ENCODE data around the gene POLR3B. TPM values are rescaled to one million over a fixed set of nuclear protein-coding genes. Genes with fewer than 3 reads are reported as not detected.

Gene POLR3B
- total RNA-seq, 2 experiments from 2014 or later, result 2.5 to 2.6 TPM

GRCh38 chr12:106427917-106428316, 70.4 kb downstream of the POLR3B start:
- TF ChIP-seq CTCF (IDR thresholded peaks at IDR 0.05), result no peak
- Histone ChIP-seq H3K9me3 (ENCODE audit: control insufficient read depth in 1 of 2, insufficient read depth in 1 of 2, low read length in 2 of 2) (no peaks in the 10 kb centered on the region), H3K4me3 (ENCODE audit: low read length) (no peak overlapping the region), H3K36me3 (ENCODE audit: insufficient read depth, low read length) (peaks cover 4% of the 10 kb centered on the region), H3K27ac (ENCODE audit: low read depth in 1 of 2, low read length in 2 of 2) (no peak overlapping the region), H3K27me3 (ENCODE audit: control insufficient read depth in 1 of 2, insufficient read depth in 2 of 2, low read length in 2 of 2) (no peaks in the 10 kb centered on the region), H3K4me1 (ENCODE audit: insufficient read depth, low read length) (no peaks in the 10 kb centered on the region)
- ChIA-PET CTCF (no interaction called here), POLR2A (no interaction called here)
- H3K36me3 Mint-ChIP-seq (ENCODE audit: low read depth), result peaks cover 60% of the 10 kb centered on the region
- no peaks in the 10 kb centered on the region for H3K27me3 Mint-ChIP-seq
- intact Hi-C loops (cut with DNase I, micrococcal nuclease), result no loop called here
- H3K27ac Mint-ChIP-seq, result no peak overlapping the region
- DNase-seq, result no peak
- no peak for ATAC-seq (ENCODE audit: poor library complexity)
- no peak overlapping the region for H3K4me3 Mint-ChIP-seq
- H3K4me1 Mint-ChIP-seq (ENCODE audit: low read depth), result no peaks in the 10 kb centered on the region
- no peaks in the 10 kb centered on the region for H3K9me3 Mint-ChIP-seq

GRCh38 chr12:106428384-106428783, 70.8 kb downstream of the POLR3B start:
- DNase-seq (no peak), ATAC-seq (ENCODE audit: poor library complexity) (no peak)
- no peaks in the 10 kb centered on the region for H3K27me3 ChIP-seq (ENCODE audit: control insufficient read depth in 1 of 2, insufficient read depth in 2 of 2, low read length in 2 of 2)
- no peak for TF ChIP-seq CTCF (IDR thresholded peaks at IDR 0.05)
- H3K36me3 ChIP-seq (ENCODE audit: insufficient read depth, low read length), result peaks cover 6% of the 10 kb centered on the region
- intact Hi-C loops (cut with DNase I, micrococcal nuclease), result no loop called here
- H3K27me3 Mint-ChIP-seq, result no peaks in the 10 kb centered on the region
- ChIA-PET POLR2A (interaction anchor here (0.6 kb wide), 1 partner anchor 11 kb away, joined by 3 read pairs; no protein-coding TSS in a partner anchor), CTCF (no interaction called here)
- peaks cover 59% of the 10 kb centered on the region for H3K36me3 Mint-ChIP-seq (ENCODE audit: low read depth)
- no peak overlapping the region for H3K4me3 Mint-ChIP-seq
- H3K4me1 Mint-ChIP-seq (ENCODE audit: low read depth), result no peaks in the 10 kb centered on the region
- no peaks in the 10 kb centered on the region for H3K9me3 Mint-ChIP-seq
- no peak overlapping the region for H3K27ac ChIP-seq (ENCODE audit: low read depth in 1 of 2, low read length in 2 of 2)
- no peak overlapping the region for H3K27ac Mint-ChIP-seq
- H3K9me3 ChIP-seq (ENCODE audit: control insufficient read depth in 1 of 2, insufficient read depth in 1 of 2, low read length in 2 of 2), result no peaks in the 10 kb centered on the region
- H3K4me1 ChIP-seq (ENCODE audit: insufficient read depth, low read length), result no peaks in the 10 kb centered on the region
- H3K4me3 ChIP-seq (ENCODE audit: low read length), result no peak overlapping the region

- no peak for DNase-seq
- Mint-ChIP-seq H3K36me3 (ENCODE audit: low read depth) (peaks cover 62% of the 10 kb centered on the region), H3K9me3 (no peaks in the 10 kb centered on the region), H3K4me1 (ENCODE audit: low read depth) (no peaks in the 10 kb centered on the region), H3K4me3 (no peak overlapping the region), H3K27me3 (no peaks in the 10 kb centered on the region), H3K27ac (no peak overlapping the region)
- Histone ChIP-seq H3K4me1 (ENCODE audit: insufficient read depth, low read length) (no peaks in the 10 kb centered on the region), H3K27me3 (ENCODE audit: control insufficient read depth in 1 of 2, insufficient read depth in 2 of 2, low read length in 2 of 2) (no peaks in the 10 kb centered on the region), H3K4me3 (ENCODE audit: low read length) (no peak overlapping the region), H3K27ac (ENCODE audit: low read depth in 1 of 2, low read length in 2 of 2) (no peak overlapping the region), H3K9me3 (ENCODE audit: control insufficient read depth in 1 of 2, insufficient read depth in 1 of 2, low read length in 2 of 2) (no peaks in the 10 kb centered on the region), H3K36me3 (ENCODE audit: insufficient read depth, low read length) (peaks cover 10% of the 10 kb centered on the region)
- TF ChIP-seq CTCF (IDR thresholded peaks at IDR 0.05), result no peak
- intact Hi-C loops (cut with DNase I, micrococcal nuclease), result no loop called here
- no peak for ATAC-seq (ENCODE audit: poor library complexity)
- ChIA-PET CTCF (no interaction called here), POLR2A (interaction anchor here (0.6 kb wide), 1 partner anchor 11 kb away, joined by 3 read pairs; no protein-coding TSS in a partner anchor)
Observed at GRCh38 chr12:106429043-106429552, 71.5 kb downstream of the POLR3B start.
